Smooth muscle cell (in vitro differentiated cells): ENCODE measurements around the gene CDPF1. TPM values are rescaled to one million over a fixed set of nuclear protein-coding genes. Genes with fewer than 3 reads are reported as not detected.

Source experiments
- DNase-seq: peaks from one replicate; lab custom pipeline; 2025; ENCODE audit not compliant: unreplicated experiment; lab: John Stamatoyannopoulos, UW
- H2AFZ ChIP-seq: fragments of 200-600 bp; sonication (generic); 2 replicates; pipeline ENCODE4 v1.6.0; 2016; ENCODE audit warnings: antibody characterized with exemption, low read depth, mild to moderate bottlenecking
- H3F3A ChIP-seq: fragments of 200-600 bp; sonication (generic); 2 replicates; pipeline ENCODE4 v1.6.0; 2017; ENCODE audit warnings: antibody characterized with exemption, low read depth
- H3K27ac ChIP-seq: fragments of 200-600 bp; sonication (generic); 2 replicates; pipeline ENCODE4 v1.5.1; 2016; ENCODE audit warnings: low read depth, mild to moderate bottlenecking
- H3K27me3 ChIP-seq: fragments of 200-600 bp; sonication (generic); 2 replicates; pipeline ENCODE4 v1.6.1; 2016; ENCODE audit warnings: low read depth, mild to moderate bottlenecking
- H3K36me3 ChIP-seq: fragments of 200-600 bp; sonication (generic); 2 replicates; pipeline ENCODE4 v1.5.1; 2016; ENCODE audit warnings: low read depth
- H3K4me1 ChIP-seq: fragments of 200-600 bp; sonication (generic); 2 replicates; pipeline ENCODE4 v1.5.1; 2016; ENCODE audit warnings: low read depth
- H3K4me2 ChIP-seq: fragments of 200-600 bp; sonication (generic); 2 replicates; pipeline ENCODE4 v1.6.0; 2016; ENCODE audit warnings: mild to moderate bottlenecking
- H3K4me3 ChIP-seq: fragments of 200-600 bp; sonication (generic); 2 replicates; pipeline ENCODE4 v1.5.1; 2016; ENCODE audit warnings: mild to moderate bottlenecking
- H3K79me2 ChIP-seq: fragments of 200-600 bp; sonication (generic); 2 replicates; pipeline ENCODE4 v1.6.0; 2016; ENCODE audit warnings: low read depth, mild to moderate bottlenecking
- H3K9ac ChIP-seq: fragments of 200-600 bp; sonication (generic); 2 replicates; pipeline ENCODE4 v1.6.0; 2016; ENCODE audit warnings: low read depth
- H3K9me3 ChIP-seq: fragments of 200-600 bp; sonication (generic); replicated peaks from 2 replicates; pipeline ENCODE4 v1.5.1; 2016; ENCODE audit warnings: low read depth
- H4K20me1 ChIP-seq: fragments of 200-600 bp; sonication (generic); 2 replicates; pipeline ENCODE4 v1.6.0; 2016; ENCODE audit warnings: low read depth
- CTCF ChIP-seq: fragments of 200-600 bp; sonication (generic); IDR thresholded peaks from 2 replicates; pipeline ENCODE4 v1.5.1; 2017; ENCODE audit warnings: borderline replicate concordance, mild to moderate bottlenecking, antibody characterized with exemption; ENCODE audit not compliant: insufficient read depth, poor library complexity, severe bottlenecking
- WGBS: methylation state at CpG from one replicate; pipeline ENCODE4 v1.1.7; 2016; ENCODE audit warnings: low lambda C conversion rate; 5-methylcytosine and 5-hydroxymethylcytosine counted together
- polyA plus RNA-seq: library from polyadenylated mRNA; unstranded; fragments of >200 nt; fragmentation: Nextera tagmentation; extraction: Ambion mirVana; gene quantifications from 2 replicates; pipeline ENCODE4 v1.2.1, GENCODE V29; 2016
- total RNA-seq: library from RNA; depleted of rRNA; stranded (reverse); fragments of >200 nt; gene quantifications from 2 replicates; pipeline ENCODE4 v1.2.3, GENCODE V29; 2014

CDPF1 gene
- total and polyA plus RNA-seq, 2 experiments from 2014 or later: 9.6 to 11.6 TPM

- Histone ChIP-seq H3K79me2 (no peaks in the 10 kb centered on the region), H4K20me1 (no peaks in the 10 kb centered on the region), H3K27me3 (no peaks in the 10 kb centered on the region), H3K36me3 (no peaks in the 10 kb centered on the region), H3K4me3 (no peak overlapping the region), H3F3A (no peaks in the 10 kb centered on the region), H3K4me1 (no peaks in the 10 kb centered on the region), H3K4me2 (no peak overlapping the region), H3K9me3 (no peaks in the 10 kb centered on the region), H3K9ac (no peak overlapping the region), H2AFZ (no peak overlapping the region), H3K27ac (no peak overlapping the region)
- no peak for TF ChIP-seq CTCF
- 98% methylated on average over 10 of the region's 10 CpGs for WGBS
- DNase-seq: no peak
Observed at GRCh38 chr22:46242076-46242475, 8.0 kb downstream of the CDPF1 start.

- no peaks in the 10 kb centered on the region for H4K20me1 ChIP-seq
- no peaks in the 10 kb centered on the region for H3K4me1 ChIP-seq
- no peaks in the 10 kb centered on the region for H3K36me3 ChIP-seq
- H3K4me3 ChIP-seq: no peak overlapping the region
- no peaks in the 10 kb centered on the region for H3F3A ChIP-seq
- TF ChIP-seq CTCF: no peak
- WGBS: 88% methylated on average over 5 of the region's 5 CpGs
- no peak for DNase-seq
- H3K27ac ChIP-seq: no peak overlapping the region
- H2AFZ ChIP-seq: no peak overlapping the region
- H3K9me3 ChIP-seq: no peaks in the 10 kb centered on the region
- H3K4me2 ChIP-seq: no peak overlapping the region
- no peaks in the 10 kb centered on the region for H3K27me3 ChIP-seq
- no peaks in the 10 kb centered on the region for H3K79me2 ChIP-seq
- no peak overlapping the region for H3K9ac ChIP-seq
Observed at GRCh38 chr22:46241396-46242007, 8.6 kb downstream of the CDPF1 start.

GRCh38 chr22:46240907-46241306 lies 9.2 kb downstream of the CDPF1 start:
- Histone ChIP-seq H3K9ac (no peak overlapping the region), H4K20me1 (no peaks in the 10 kb centered on the region), H3K79me2 (no peaks in the 10 kb centered on the region), H3K4me3 (no peak overlapping the region), H3K4me1 (no peaks in the 10 kb centered on the region), H2AFZ (no peak overlapping the region), H3K36me3 (no peaks in the 10 kb centered on the region), H3K27me3 (no peaks in the 10 kb centered on the region), H3K27ac (no peak overlapping the region), H3K9me3 (no peaks in the 10 kb centered on the region), H3K4me2 (no peak overlapping the region), H3F3A (no peaks in the 10 kb centered on the region)
- DNase-seq: no peak
- WGBS: 94% methylated on average over 7 of the region's 7 CpGs
- no peak for TF ChIP-seq CTCF

- no peak overlapping the region for H2AFZ ChIP-seq
- H3K27ac ChIP-seq: no peak overlapping the region
- no peak for DNase-seq
- H3K27me3 ChIP-seq: no peaks in the 10 kb centered on the region
- H3K4me3 ChIP-seq: no peak overlapping the region
- 94% methylated on average over 6 of the region's 6 CpGs for WGBS
- no peaks in the 10 kb centered on the region for H3K79me2 ChIP-seq
- H4K20me1 ChIP-seq: no peaks in the 10 kb centered on the region
- no peaks in the 10 kb centered on the region for H3F3A ChIP-seq
- no peak overlapping the region for H3K4me2 ChIP-seq
- no peak for TF ChIP-seq CTCF
- no peak overlapping the region for H3K9ac ChIP-seq
- H3K36me3 ChIP-seq: no peaks in the 10 kb centered on the region
- no peaks in the 10 kb centered on the region for H3K9me3 ChIP-seq
- H3K4me1 ChIP-seq: no peaks in the 10 kb centered on the region
Observed at GRCh38 chr22:46240506-46240905, 9.6 kb downstream of the CDPF1 start.
